Keratinocyte (primary cell): ENCODE measurements around the gene DIP2C. TPM values are rescaled to one million over a fixed set of nuclear protein-coding genes. Genes with fewer than 3 reads are reported as not detected.

ENCODE experiments used
- DNase-seq: peaks from one replicate; pipeline ENCODE4 v3.0.0-alpha.2; 2011; ENCODE audit warnings: low read depth, missing footprints, low spot score
- FAIRE-seq: peaks from 2 replicates; lab custom pipeline; 2011; peaks lifted over from hg19 to GRCh38; lab: Jason Lieb, UNC
- H2AFZ ChIP-seq: 2 replicates; pipeline ENCODE4 v1.6.0; 2012; ENCODE audit warnings: low read length, control low read depth, inconsistent platforms; ENCODE audit not compliant: control insufficient read depth
- H3K27ac ChIP-seq: 2 replicates; pipeline ENCODE4 v1.5.1; 2011; ENCODE audit warnings: low read length; ENCODE audit not compliant: control insufficient read depth, insufficient read depth
- H3K27me3 ChIP-seq: 3 replicates; pipeline ENCODE4 v1.6.0; 2011; ENCODE audit warnings: low read length; ENCODE audit not compliant: control insufficient read depth, insufficient read depth; ENCODE audit errors: extremely low read depth
- H3K36me3 ChIP-seq, 2 experiments: 2 replicates in 1 of 2; 3 replicates in 1 of 2; pipeline ENCODE4 v1.5.1; 2011; ENCODE audit warnings: low read length in 2 of 2, mild to moderate bottlenecking in 1 of 2; ENCODE audit not compliant: control insufficient read depth in 2 of 2, insufficient read depth in 2 of 2; ENCODE audit errors: extremely low read depth in 1 of 2
- H3K4me1 ChIP-seq: 3 replicates; pipeline ENCODE4 v1.5.1; 2011; ENCODE audit warnings: low read length; ENCODE audit not compliant: control insufficient read depth, insufficient read depth; ENCODE audit errors: extremely low read depth
- H3K4me2 ChIP-seq: 3 replicates; pipeline ENCODE4 v1.6.0; 2011; ENCODE audit warnings: low read depth, low read length; ENCODE audit not compliant: control insufficient read depth, insufficient read depth; ENCODE audit errors: extremely low read depth
- H3K4me3 ChIP-seq, 3 experiments: fragments of 200-600 bp in 1 of 3; sonication (generic) in 1 of 3; 2 replicates in 2 of 3; 3 replicates in 1 of 3; pipeline ENCODE4 v1.5.1; 2011 to 2016; ENCODE audit warnings: low read length in 3 of 3, mild to moderate bottlenecking in 3 of 3, control low read depth in 2 of 3, inconsistent platforms in 1 of 3, low read depth in 1 of 3, mixed read lengths in 1 of 3, mixed run types in 1 of 3, moderate library complexity in 1 of 3; ENCODE audit not compliant: control insufficient read depth in 2 of 3, insufficient read depth in 2 of 3; ENCODE audit errors: extremely low read depth in 1 of 3
- H3K79me2 ChIP-seq: 2 replicates; pipeline ENCODE4 v1.6.0; 2012; ENCODE audit warnings: low read length; ENCODE audit not compliant: control insufficient read depth, insufficient read depth
- H3K9ac ChIP-seq: 3 replicates; pipeline ENCODE4 v1.6.0; 2011; ENCODE audit warnings: low read length; ENCODE audit not compliant: control insufficient read depth, insufficient read depth; ENCODE audit errors: extremely low read depth
- H3K9me1 ChIP-seq: 3 replicates; pipeline ENCODE4 v1.6.0; 2011; ENCODE audit warnings: low read length; ENCODE audit not compliant: control insufficient read depth, insufficient read depth; ENCODE audit errors: extremely low read depth
- H3K9me3 ChIP-seq: 2 replicates; pipeline ENCODE4 v1.5.1; 2012; ENCODE audit warnings: low read depth, low read length; ENCODE audit not compliant: control insufficient read depth
- H4K20me1 ChIP-seq: 3 replicates; pipeline ENCODE4 v1.6.0; 2011; ENCODE audit warnings: low read length; ENCODE audit not compliant: control insufficient read depth, insufficient read depth; ENCODE audit errors: extremely low read depth
- EZH2 ChIP-seq: IDR thresholded peaks from one replicate; pipeline ENCODE4 v1.6.1; 2012; ENCODE audit warnings: inconsistent platforms, mild to moderate bottlenecking, low read length, moderate library complexity
- dilution Hi-C: fragments of 300-500 bp; cut with MboI; formaldehyde crosslinking; loops from one replicate; pipeline ENCODE4 v1.7.0; 2020; ENCODE audit warnings: low sequenced_read_pairs; ENCODE audit not compliant: extremely low pct_ligation_motif_present
- polyA plus RNA-seq, 5 experiments: library from polyadenylated mRNA; depleted of rRNA in 3 of 5; stranded (reverse) in 3 of 5; stranded (forward) in 1 of 5; unstranded in 1 of 5; fragments of >200 nt; gene quantifications; 1 replicate in 1 of 5; 2 replicates in 3 of 5; 3 replicates in 1 of 5; pipeline versions ENCODE4 v1.2.1 to v1.2.3, GENCODE V29; 2011 to 2012; ENCODE audit warnings: missing spikeins in 2 of 5, low read depth in 1 of 5, low replicate concordance in 1 of 5
- TF ChIP-seq, protein P1 (sequence below), 3 experiments: IDR thresholded peaks in 1 of 3; conservative IDR thresholded peaks in 1 of 3; optimal IDR thresholded peaks in 1 of 3; 2 replicates in 2 of 3; 3 replicates in 1 of 3; pipeline versions ENCODE3 to v1.5.1; 2011; ENCODE audit warnings: low read length in 3 of 3, mild to moderate bottlenecking in 3 of 3, moderate library complexity in 2 of 3, control low read depth in 1 of 3, inconsistent platforms in 1 of 3; ENCODE audit not compliant: insufficient read depth in 2 of 3; ENCODE audit errors: extremely low read depth in 1 of 3

DIP2C gene
- polyA plus RNA-seq, 1 donor (not counting 4 experiments of a cell fraction or from before 2014, with no cell fraction given) = 1.3 TPM

DNA sequence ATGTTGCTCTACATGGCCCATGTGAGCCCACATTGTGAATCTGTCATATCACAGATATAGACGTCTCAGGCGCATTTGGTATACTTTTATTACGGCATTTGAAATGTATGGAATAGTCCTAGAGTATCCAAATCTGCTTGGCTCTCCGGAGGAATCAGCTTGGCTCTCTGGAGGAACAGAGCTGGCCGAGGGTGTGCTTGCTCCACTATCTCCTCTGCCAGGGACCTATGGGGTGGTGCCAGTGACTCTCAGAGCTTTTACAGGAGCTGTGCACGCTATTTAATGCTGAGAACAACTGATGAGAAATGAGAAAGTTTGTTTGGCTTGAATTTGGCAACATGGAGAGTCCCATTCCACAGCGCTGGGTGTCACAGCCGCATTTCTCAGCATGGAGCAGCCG is 410.2 kb downstream of the DIP2C start:
- no peaks in the 10 kb centered on the region for H3K9me3 ChIP-seq
- dilution Hi-C loops = no loop called here

DNA sequence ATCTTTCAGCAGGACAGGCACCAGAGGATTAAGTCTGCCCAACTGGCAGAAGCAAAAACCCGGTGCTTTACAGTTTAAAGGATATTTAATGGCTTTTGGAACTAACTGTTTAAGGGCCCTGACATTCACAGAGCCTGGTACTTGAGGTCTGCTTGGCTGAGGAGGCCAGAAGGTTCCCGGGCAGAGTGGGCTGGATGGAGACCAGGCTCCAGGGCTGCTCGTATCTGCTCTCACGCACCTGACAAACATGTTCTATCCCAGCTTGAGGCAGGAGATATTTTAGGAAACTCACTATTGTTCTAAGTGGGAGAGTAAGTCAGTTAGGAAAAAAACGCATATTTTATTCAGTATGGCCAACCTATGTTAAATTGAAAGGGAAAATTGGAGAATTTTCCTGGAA is 410.8 kb downstream of the DIP2C start:
- no peaks in the 10 kb centered on the region for H3K79me2 ChIP-seq
- H3K36me3 ChIP-seq = no peaks in the 10 kb centered on the region
- H3K4me3 ChIP-seq = no peak overlapping the region
- DNase-seq = no peak
- H3K9ac ChIP-seq = no peak overlapping the region
- no peaks in the 10 kb centered on the region for H3K9me3 ChIP-seq
- no peaks in the 10 kb centered on the region for H3K9me1 ChIP-seq
- H3K27ac ChIP-seq = no peak overlapping the region
- H3K27me3 ChIP-seq = no peaks in the 10 kb centered on the region
- H4K20me1 ChIP-seq = no peaks in the 10 kb centered on the region
- dilution Hi-C loops = no loop called here
- H3K4me1 ChIP-seq = no peaks in the 10 kb centered on the region
- TF ChIP-seq EZH2 = no peak
- TF ChIP-seq, protein P1, sequence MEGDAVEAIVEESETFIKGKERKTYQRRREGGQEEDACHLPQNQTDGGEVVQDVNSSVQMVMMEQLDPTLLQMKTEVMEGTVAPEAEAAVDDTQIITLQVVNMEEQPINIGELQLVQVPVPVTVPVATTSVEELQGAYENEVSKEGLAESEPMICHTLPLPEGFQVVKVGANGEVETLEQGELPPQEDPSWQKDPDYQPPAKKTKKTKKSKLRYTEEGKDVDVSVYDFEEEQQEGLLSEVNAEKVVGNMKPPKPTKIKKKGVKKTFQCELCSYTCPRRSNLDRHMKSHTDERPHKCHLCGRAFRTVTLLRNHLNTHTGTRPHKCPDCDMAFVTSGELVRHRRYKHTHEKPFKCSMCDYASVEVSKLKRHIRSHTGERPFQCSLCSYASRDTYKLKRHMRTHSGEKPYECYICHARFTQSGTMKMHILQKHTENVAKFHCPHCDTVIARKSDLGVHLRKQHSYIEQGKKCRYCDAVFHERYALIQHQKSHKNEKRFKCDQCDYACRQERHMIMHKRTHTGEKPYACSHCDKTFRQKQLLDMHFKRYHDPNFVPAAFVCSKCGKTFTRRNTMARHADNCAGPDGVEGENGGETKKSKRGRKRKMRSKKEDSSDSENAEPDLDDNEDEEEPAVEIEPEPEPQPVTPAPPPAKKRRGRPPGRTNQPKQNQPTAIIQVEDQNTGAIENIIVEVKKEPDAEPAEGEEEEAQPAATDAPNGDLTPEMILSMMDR (optimal IDR thresholded peaks at IDR 0.05 in 1 of 3, IDR thresholded peaks at IDR 0.05 in 1 of 3, conservative IDR thresholded peaks at IDR 0.05 in 1 of 3; ENCODE audit: extremely low read depth in 1 of 3, insufficient read depth in 2 of 3, low read length in 3 of 3) = no peak
- H2AFZ ChIP-seq = no peak overlapping the region
- H3K4me2 ChIP-seq = no peak overlapping the region
- FAIRE-seq = no peak

More for the DNA sequence above, 410.2 kb downstream of the DIP2C start:
- H3K27ac ChIP-seq = no peak overlapping the region
- H2AFZ ChIP-seq = no peak overlapping the region
- no peak for TF ChIP-seq EZH2
- no peaks in the 10 kb centered on the region for H3K4me1 ChIP-seq
- H3K36me3 ChIP-seq = no peaks in the 10 kb centered on the region
- H4K20me1 ChIP-seq = no peaks in the 10 kb centered on the region
- H3K79me2 ChIP-seq = no peaks in the 10 kb centered on the region
- DNase-seq (no peak), FAIRE-seq (no peak)
- H3K9me1 ChIP-seq = no peaks in the 10 kb centered on the region
- no peak overlapping the region for H3K4me2 ChIP-seq
- H3K4me3 ChIP-seq = no peak overlapping the region
- no peak overlapping the region for H3K9ac ChIP-seq
- H3K27me3 ChIP-seq = no peaks in the 10 kb centered on the region

DNA sequence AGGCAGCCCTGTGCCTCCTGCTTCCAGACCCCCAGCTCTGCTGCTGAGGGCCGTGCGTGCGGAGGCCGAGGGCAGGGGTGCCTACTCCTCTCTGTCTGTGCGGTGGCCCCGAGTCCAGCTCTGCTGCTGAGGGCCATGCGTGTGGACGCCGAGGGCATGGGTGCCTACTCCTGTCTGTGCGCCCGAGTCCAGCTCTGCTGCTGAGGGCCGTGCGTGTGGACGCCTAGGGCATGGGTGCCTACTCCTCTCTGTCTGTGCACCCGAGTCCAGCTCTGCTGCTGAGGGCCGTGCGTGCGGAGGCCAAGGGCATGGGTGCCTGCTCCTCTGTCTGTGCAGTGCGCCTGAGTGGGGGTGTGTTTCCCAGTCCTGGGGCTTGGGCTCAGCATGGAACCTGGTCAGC is 411.5 kb downstream of the DIP2C start:
- FAIRE-seq (no peak), DNase-seq (no peak)
- no peak overlapping the region for H3K4me2 ChIP-seq
- no peak overlapping the region for H3K9ac ChIP-seq
- TF ChIP-seq, protein P1 (optimal IDR thresholded peaks at IDR 0.05 in 1 of 3, IDR thresholded peaks at IDR 0.05 in 1 of 3, conservative IDR thresholded peaks at IDR 0.05 in 1 of 3; ENCODE audit: extremely low read depth in 1 of 3, insufficient read depth in 2 of 3, low read length in 3 of 3) = no peak
- TF ChIP-seq EZH2 = no peak
- H3K27me3 ChIP-seq = no peaks in the 10 kb centered on the region
- H3K4me3 ChIP-seq = no peak overlapping the region
- H3K27ac ChIP-seq = no peak overlapping the region
- H2AFZ ChIP-seq = no peak overlapping the region
- H4K20me1 ChIP-seq = no peaks in the 10 kb centered on the region
- no peaks in the 10 kb centered on the region for H3K79me2 ChIP-seq
- H3K9me3 ChIP-seq = no peaks in the 10 kb centered on the region
- H3K9me1 ChIP-seq = no peaks in the 10 kb centered on the region
- H3K4me1 ChIP-seq = no peaks in the 10 kb centered on the region
- no peaks in the 10 kb centered on the region for H3K36me3 ChIP-seq
- dilution Hi-C loops = no loop called here
